ENCODE measurements around the gene BMPR1B. TPM values are rescaled to one million over a fixed set of nuclear protein-coding genes. Genes with fewer than 3 reads are reported as not detected.

The BMPR1B gene
- total RNA-seq, 1 donor from 2014 or later = not detected

DNA sequence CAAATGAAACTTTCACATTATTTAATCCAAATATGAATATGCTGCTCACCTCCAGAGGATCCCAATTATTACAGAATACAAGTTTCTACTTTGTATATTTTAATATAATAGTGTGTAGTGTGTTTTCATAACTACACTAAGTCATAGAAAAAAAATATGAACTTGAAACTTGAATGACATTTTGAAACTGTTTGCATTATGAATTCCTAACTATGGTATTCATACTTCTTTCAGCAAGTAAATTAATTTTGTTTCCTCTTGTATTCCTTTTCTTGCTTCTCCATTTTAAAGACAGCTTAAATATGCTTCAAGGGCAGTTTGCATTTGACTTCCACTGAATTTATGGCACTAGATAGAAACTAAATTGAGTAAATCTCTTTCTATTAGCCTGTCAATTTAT, 177.1 kb downstream of the BMPR1B start:
- Mint-ChIP-seq H3K9me3 (no peaks in the 10 kb centered on the region), H3K4me1 (no peaks in the 10 kb centered on the region), H3K36me3 (ENCODE audit: low read depth) (no peaks in the 10 kb centered on the region), H3K27me3 (no peaks in the 10 kb centered on the region), H3K4me3 (no peak overlapping the region), H3K27ac (no peak overlapping the region)
- ATAC-seq (ENCODE audit: low read depth) = no peak
- no peak for DNase-seq
- TF ChIP-seq, protein P1, sequence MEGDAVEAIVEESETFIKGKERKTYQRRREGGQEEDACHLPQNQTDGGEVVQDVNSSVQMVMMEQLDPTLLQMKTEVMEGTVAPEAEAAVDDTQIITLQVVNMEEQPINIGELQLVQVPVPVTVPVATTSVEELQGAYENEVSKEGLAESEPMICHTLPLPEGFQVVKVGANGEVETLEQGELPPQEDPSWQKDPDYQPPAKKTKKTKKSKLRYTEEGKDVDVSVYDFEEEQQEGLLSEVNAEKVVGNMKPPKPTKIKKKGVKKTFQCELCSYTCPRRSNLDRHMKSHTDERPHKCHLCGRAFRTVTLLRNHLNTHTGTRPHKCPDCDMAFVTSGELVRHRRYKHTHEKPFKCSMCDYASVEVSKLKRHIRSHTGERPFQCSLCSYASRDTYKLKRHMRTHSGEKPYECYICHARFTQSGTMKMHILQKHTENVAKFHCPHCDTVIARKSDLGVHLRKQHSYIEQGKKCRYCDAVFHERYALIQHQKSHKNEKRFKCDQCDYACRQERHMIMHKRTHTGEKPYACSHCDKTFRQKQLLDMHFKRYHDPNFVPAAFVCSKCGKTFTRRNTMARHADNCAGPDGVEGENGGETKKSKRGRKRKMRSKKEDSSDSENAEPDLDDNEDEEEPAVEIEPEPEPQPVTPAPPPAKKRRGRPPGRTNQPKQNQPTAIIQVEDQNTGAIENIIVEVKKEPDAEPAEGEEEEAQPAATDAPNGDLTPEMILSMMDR (IDR thresholded peaks at IDR 0.05) = no peak
- CTCF ChIA-PET = no interaction called here
- POLR2A ChIA-PET = no interaction called here
- intact Hi-C loops (cut with micrococcal nuclease) = no loop called here

DNA sequence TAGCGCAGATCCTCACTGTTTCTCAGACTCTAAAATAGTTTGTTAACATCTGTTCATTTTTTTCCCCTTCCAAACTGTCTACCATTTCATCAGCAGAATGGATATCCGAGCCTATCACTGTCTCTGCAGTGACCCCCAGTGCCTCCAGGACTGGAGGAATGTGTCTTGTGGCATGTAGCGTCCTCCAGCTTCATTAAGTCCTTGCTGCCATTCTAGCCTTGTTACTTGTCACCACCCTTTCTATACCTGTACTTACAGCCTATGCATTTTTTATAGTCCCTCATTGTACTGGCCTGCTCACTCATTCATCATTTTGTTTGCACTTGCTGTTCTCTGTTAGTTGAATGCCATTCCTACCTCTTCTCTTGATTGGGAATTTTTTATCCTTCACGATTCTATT, 179.1 kb downstream of the BMPR1B start:
- ChIA-PET POLR2A (no interaction called here), CTCF (no interaction called here)
- Mint-ChIP-seq H3K27ac (no peak overlapping the region), H3K4me3 (no peak overlapping the region), H3K4me1 (no peaks in the 10 kb centered on the region), H3K9me3 (no peaks in the 10 kb centered on the region), H3K36me3 (ENCODE audit: low read depth) (no peaks in the 10 kb centered on the region), H3K27me3 (no peaks in the 10 kb centered on the region)
- ATAC-seq (ENCODE audit: low read depth) = no peak
- DNase-seq = no peak
- intact Hi-C loops (cut with micrococcal nuclease) = no loop called here
- TF ChIP-seq, protein P1 (IDR thresholded peaks at IDR 0.05) = no peak

DNA sequence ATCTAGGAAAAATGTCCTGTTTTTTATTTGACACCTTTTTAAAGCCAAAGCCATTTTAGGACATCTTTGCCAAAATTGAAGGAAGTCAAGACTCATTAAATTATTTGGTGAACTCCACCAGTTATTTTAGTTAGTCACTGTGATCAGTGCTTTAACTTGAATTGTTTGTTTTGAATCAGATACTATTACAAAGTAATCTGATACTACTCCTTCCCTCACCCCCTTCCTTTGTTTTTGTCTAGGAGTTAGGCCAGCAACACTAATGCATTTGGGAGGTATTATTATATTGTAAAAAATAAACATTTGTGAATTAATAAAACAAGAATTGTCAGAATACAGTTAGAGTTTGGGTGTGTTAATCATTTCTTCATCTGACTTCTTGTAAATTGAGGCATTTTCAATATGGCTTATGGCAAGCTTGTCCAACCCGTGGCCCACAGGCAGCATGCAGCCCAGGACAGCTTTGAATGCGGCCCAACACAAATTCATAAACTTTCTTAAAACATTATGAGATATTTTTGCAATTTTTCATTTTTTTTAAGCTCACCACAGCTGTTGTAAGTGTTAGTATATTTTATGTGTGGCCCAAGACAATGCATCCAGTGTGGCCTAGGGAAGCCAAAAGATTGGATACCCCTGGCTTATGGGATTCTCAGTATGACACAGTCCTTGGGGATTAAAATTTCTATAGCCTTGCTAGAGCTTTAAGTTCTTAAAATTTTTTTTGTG, 182.2 kb downstream of the BMPR1B start:
- no peaks in the 10 kb centered on the region for H3K36me3 Mint-ChIP-seq (ENCODE audit: low read depth)
- no peak overlapping the region for H3K4me3 Mint-ChIP-seq
- TF ChIP-seq, protein P1 (IDR thresholded peaks at IDR 0.05) = no peak
- DNase-seq (no peak), ATAC-seq (ENCODE audit: low read depth) (no peak)
- H3K27ac Mint-ChIP-seq = no peak overlapping the region
- POLR2A ChIA-PET = no interaction called here
- no peaks in the 10 kb centered on the region for H3K27me3 Mint-ChIP-seq
- no peaks in the 10 kb centered on the region for H3K4me1 Mint-ChIP-seq
- no peaks in the 10 kb centered on the region for H3K9me3 Mint-ChIP-seq
- CTCF ChIA-PET = no interaction called here
- intact Hi-C loops (cut with micrococcal nuclease) = no loop called here

DNA sequence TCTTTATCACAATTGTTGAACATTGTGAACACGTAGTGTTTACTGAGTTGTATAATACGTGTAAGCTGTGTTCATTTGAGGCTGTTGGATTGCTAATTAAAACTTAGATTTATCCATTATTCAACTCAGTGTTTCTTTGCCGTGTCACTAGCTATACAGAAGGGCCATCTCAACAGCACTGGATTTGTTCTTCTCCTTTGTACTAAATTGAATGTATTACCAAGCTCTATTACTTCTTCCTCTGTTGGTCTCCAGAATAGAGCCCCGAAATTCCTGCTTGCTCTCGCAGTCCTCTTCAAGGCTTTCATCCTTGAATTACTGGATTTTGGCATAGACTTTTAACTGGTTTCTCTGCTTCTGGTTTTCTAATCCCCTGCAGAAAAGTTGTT, 182.8 kb downstream of the BMPR1B start:
- POLR2A ChIA-PET = no interaction called here
- Mint-ChIP-seq H3K9me3 (no peaks in the 10 kb centered on the region), H3K4me1 (no peaks in the 10 kb centered on the region), H3K27me3 (no peaks in the 10 kb centered on the region), H3K36me3 (ENCODE audit: low read depth) (no peaks in the 10 kb centered on the region), H3K27ac (no peak overlapping the region), H3K4me3 (no peak overlapping the region)
- ATAC-seq (ENCODE audit: low read depth) = no peak
- TF ChIP-seq, protein P1 (IDR thresholded peaks at IDR 0.05) = no peak
- DNase-seq = no peak
- intact Hi-C loops (cut with micrococcal nuclease) = no loop called here
- CTCF ChIA-PET = no interaction called here

DNA sequence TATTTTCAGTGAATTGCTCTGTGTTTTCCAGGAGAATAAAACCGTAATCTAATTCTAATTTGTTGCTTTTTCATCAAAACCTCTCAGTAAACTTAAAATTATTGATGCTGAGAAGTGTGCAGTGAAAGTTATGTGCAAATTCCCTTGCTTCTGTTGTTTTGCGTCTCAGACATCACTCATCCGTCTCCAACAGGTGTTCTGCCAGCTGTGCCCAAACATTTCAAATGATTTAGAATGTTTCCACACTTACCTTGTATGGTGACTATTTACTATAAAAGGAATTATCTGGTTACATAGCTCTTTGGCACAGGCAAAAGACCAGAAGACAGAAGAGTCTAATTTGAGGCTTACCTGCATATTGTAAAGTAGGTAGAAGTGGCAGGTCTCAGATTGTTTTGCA, 184.0 kb downstream of the BMPR1B start:
- ChIA-PET CTCF (no interaction called here), POLR2A (no interaction called here)
- Mint-ChIP-seq H3K9me3 (no peaks in the 10 kb centered on the region), H3K36me3 (ENCODE audit: low read depth) (no peaks in the 10 kb centered on the region), H3K27me3 (no peaks in the 10 kb centered on the region), H3K4me1 (no peaks in the 10 kb centered on the region), H3K27ac (no peak overlapping the region), H3K4me3 (no peak overlapping the region)
- no peak for DNase-seq
- TF ChIP-seq, protein P1 (IDR thresholded peaks at IDR 0.05) = no peak
- no peak for ATAC-seq (ENCODE audit: low read depth)
- intact Hi-C loops (cut with micrococcal nuclease) = no loop called here
